Right lobe of liver (tissue), 4 donors: ENCODE measurements around the gene HOXB8.

Experiments used
- CTCF ChIP-seq, 4 donors: fragments of 200-600 bp in 3 of 4; fragments of 450-650 bp in 1 of 4; IDR thresholded peaks; one replicate each; pipeline versions ENCODE4 v1.5.1 to v1.8.0; 2016 to 2022; ENCODE audit warnings: antibody characterized with exemption in 4 of 4, mild to moderate bottlenecking in 2 of 4
- POLR2A ChIP-seq: fragments of 450-650 bp; IDR thresholded peaks from one replicate; pipeline ENCODE4 v1.6.1; 2017; ENCODE audit warnings: antibody characterized with exemption, mild to moderate bottlenecking
- donor health status: DM: no; HTN: no; CAD: no.
- donor health status: DM: no; HTN: no; CAD: no.
- donor health status: DM: no; HTN: yes; CAD: no.

- TF ChIP-seq CTCF (IDR thresholded peaks at IDR 0.05) (no peak), POLR2A (no peak)
Observed at GRCh38 chr17:48611213-48611612, 3.9 kb downstream of the HOXB8 start.
